ENCODE measurements around the gene SRSF1.
"Not testable (repeated sequence)": the region's sequence is repeated elsewhere in the genome, so short reads cannot be mapped to it uniquely, and the experiment has no call there.

Gene SRSF1

GRCh38 chr17:57984261-57984890, 22.7 kb downstream of the SRSF1 start:
- H3K4me3 ChIP-seq (ENCODE audit: low read depth, low read length), result no peak overlapping the region
- no peaks in the 10 kb centered on the region for H3K36me3 ChIP-seq (ENCODE audit: control insufficient read depth, insufficient read depth, low read length)
- H3K9me3 ChIP-seq (ENCODE audit: control insufficient read depth, insufficient read depth, low read length), result no peaks in the 10 kb centered on the region
- H3K27me3 ChIP-seq (ENCODE audit: control insufficient read depth, insufficient read depth, low read length), result no peaks in the 10 kb centered on the region
- no peak overlapping the region for H3K9ac ChIP-seq (ENCODE audit: low read depth, low read length)
- H3K4me1 ChIP-seq (ENCODE audit: control insufficient read depth, insufficient read depth, low read length), result no peaks in the 10 kb centered on the region

GRCh38 chr17:57983446-57983845, 23.6 kb downstream of the SRSF1 start:
- Histone ChIP-seq H3K9ac (ENCODE audit: low read depth, low read length) (no peak overlapping the region), H3K36me3 (ENCODE audit: control insufficient read depth, insufficient read depth, low read length) (no peaks in the 10 kb centered on the region), H3K4me1 (ENCODE audit: control insufficient read depth, insufficient read depth, low read length) (no peaks in the 10 kb centered on the region), H3K27me3 (ENCODE audit: control insufficient read depth, insufficient read depth, low read length) (no peaks in the 10 kb centered on the region), H3K4me3 (ENCODE audit: low read depth, low read length) (no peak overlapping the region), H3K9me3 (ENCODE audit: control insufficient read depth, insufficient read depth, low read length) (no peaks in the 10 kb centered on the region)

- no peaks in the 10 kb centered on the region for H3K27me3 ChIP-seq (ENCODE audit: control insufficient read depth, insufficient read depth, low read length)
- H3K4me3 ChIP-seq (ENCODE audit: low read depth, low read length), result no peak overlapping the region
- H3K9me3 ChIP-seq (ENCODE audit: control insufficient read depth, insufficient read depth, low read length), result no peaks in the 10 kb centered on the region
- no peak overlapping the region for H3K9ac ChIP-seq (ENCODE audit: low read depth, low read length)
- H3K36me3 ChIP-seq (ENCODE audit: control insufficient read depth, insufficient read depth, low read length), result peaks cover 4% of the 10 kb centered on the region
- no peaks in the 10 kb centered on the region for H3K4me1 ChIP-seq (ENCODE audit: control insufficient read depth, insufficient read depth, low read length)
Observed at GRCh38 chr17:57982452-57983170, 24.4 kb downstream of the SRSF1 start.

- H3K36me3 ChIP-seq (ENCODE audit: control insufficient read depth, insufficient read depth, low read length), result peaks cover 4% of the 10 kb centered on the region
- no peaks in the 10 kb centered on the region for H3K9me3 ChIP-seq (ENCODE audit: control insufficient read depth, insufficient read depth, low read length)
- no peaks in the 10 kb centered on the region for H3K27me3 ChIP-seq (ENCODE audit: control insufficient read depth, insufficient read depth, low read length)
- no peak overlapping the region for H3K4me3 ChIP-seq (ENCODE audit: low read depth, low read length)
- H3K4me1 ChIP-seq (ENCODE audit: control insufficient read depth, insufficient read depth, low read length), result no peaks in the 10 kb centered on the region
- no peak overlapping the region for H3K9ac ChIP-seq (ENCODE audit: low read depth, low read length)
Observed at GRCh38 chr17:57980522-57980921, 26.5 kb downstream of the SRSF1 start.

- no peaks in the 10 kb centered on the region for H3K4me1 ChIP-seq (ENCODE audit: control insufficient read depth, insufficient read depth, low read length)
- no peaks in the 10 kb centered on the region for H3K27me3 ChIP-seq (ENCODE audit: control insufficient read depth, insufficient read depth, low read length)
- H3K36me3 ChIP-seq (ENCODE audit: control insufficient read depth, insufficient read depth, low read length), result peaks cover 4% of the 10 kb centered on the region
- no peaks in the 10 kb centered on the region for H3K9me3 ChIP-seq (ENCODE audit: control insufficient read depth, insufficient read depth, low read length)
- no peak overlapping the region for H3K4me3 ChIP-seq (ENCODE audit: low read depth, low read length)
- H3K9ac ChIP-seq (ENCODE audit: low read depth, low read length), result no peak overlapping the region
Observed at GRCh38 chr17:57979076-57979475, 28.0 kb downstream of the SRSF1 start.

- Histone ChIP-seq H3K36me3 (ENCODE audit: control insufficient read depth, insufficient read depth, low read length) (peaks cover 4% of the 10 kb centered on the region), H3K4me3 (ENCODE audit: low read depth, low read length) (no peak overlapping the region), H3K9ac (ENCODE audit: low read depth, low read length) (no peak overlapping the region), H3K9me3 (ENCODE audit: control insufficient read depth, insufficient read depth, low read length) (no peaks in the 10 kb centered on the region), H3K27me3 (ENCODE audit: control insufficient read depth, insufficient read depth, low read length) (no peaks in the 10 kb centered on the region), H3K4me1 (ENCODE audit: control insufficient read depth, insufficient read depth, low read length) (no peaks in the 10 kb centered on the region)
Observed at GRCh38 chr17:57976594-57976993, 30.5 kb downstream of the SRSF1 start.

GRCh38 chr17:57975044-57975443, 32.0 kb downstream of the SRSF1 start:
- Histone ChIP-seq H3K9me3 (ENCODE audit: control insufficient read depth, insufficient read depth, low read length) (no peaks in the 10 kb centered on the region), H3K4me1 (ENCODE audit: control insufficient read depth, insufficient read depth, low read length) (no peaks in the 10 kb centered on the region), H3K36me3 (ENCODE audit: control insufficient read depth, insufficient read depth, low read length) (peaks cover 4% of the 10 kb centered on the region), H3K4me3 (ENCODE audit: low read depth, low read length) (no peak overlapping the region), H3K9ac (ENCODE audit: low read depth, low read length) (no peak overlapping the region), H3K27me3 (ENCODE audit: control insufficient read depth, insufficient read depth, low read length) (no peaks in the 10 kb centered on the region)

GRCh38 chr17:57974053-57974824, 32.8 kb downstream of the SRSF1 start:
- H3K9me3 ChIP-seq (ENCODE audit: control insufficient read depth, insufficient read depth, low read length); H3K27me3 ChIP-seq (ENCODE audit: control insufficient read depth, insufficient read depth, low read length); H3K36me3 ChIP-seq (ENCODE audit: control insufficient read depth, insufficient read depth, low read length); H3K4me1 ChIP-seq (ENCODE audit: control insufficient read depth, insufficient read depth, low read length); H3K4me3 ChIP-seq (ENCODE audit: low read depth, low read length); H3K9ac ChIP-seq (ENCODE audit: low read depth, low read length): not testable (repeated sequence)

GRCh38 chr17:57972151-57972550, 34.9 kb downstream of the SRSF1 start:
- no peaks in the 10 kb centered on the region for H3K36me3 ChIP-seq (ENCODE audit: control insufficient read depth, insufficient read depth, low read length)
- H3K9ac ChIP-seq (ENCODE audit: low read depth, low read length), result no peak overlapping the region
- no peak overlapping the region for H3K4me3 ChIP-seq (ENCODE audit: low read depth, low read length)
- H3K27me3 ChIP-seq (ENCODE audit: control insufficient read depth, insufficient read depth, low read length), result no peaks in the 10 kb centered on the region
- no peaks in the 10 kb centered on the region for H3K4me1 ChIP-seq (ENCODE audit: control insufficient read depth, insufficient read depth, low read length)
- H3K9me3 ChIP-seq (ENCODE audit: control insufficient read depth, insufficient read depth, low read length), result no peaks in the 10 kb centered on the region

- Histone ChIP-seq H3K9me3 (ENCODE audit: control insufficient read depth, insufficient read depth, low read length) (no peaks in the 10 kb centered on the region), H3K9ac (ENCODE audit: low read depth, low read length) (no peak overlapping the region), H3K36me3 (ENCODE audit: control insufficient read depth, insufficient read depth, low read length) (no peaks in the 10 kb centered on the region), H3K4me1 (ENCODE audit: control insufficient read depth, insufficient read depth, low read length) (no peaks in the 10 kb centered on the region), H3K27me3 (ENCODE audit: control insufficient read depth, insufficient read depth, low read length) (no peaks in the 10 kb centered on the region), H3K4me3 (ENCODE audit: low read depth, low read length) (no peak overlapping the region)
Observed at GRCh38 chr17:57971572-57971971, 35.5 kb downstream of the SRSF1 start.

- Histone ChIP-seq H3K27me3 (ENCODE audit: control insufficient read depth, insufficient read depth, low read length) (no peaks in the 10 kb centered on the region), H3K36me3 (ENCODE audit: control insufficient read depth, insufficient read depth, low read length) (no peaks in the 10 kb centered on the region), H3K9ac (ENCODE audit: low read depth, low read length) (no peak overlapping the region), H3K9me3 (ENCODE audit: control insufficient read depth, insufficient read depth, low read length) (no peaks in the 10 kb centered on the region), H3K4me3 (ENCODE audit: low read depth, low read length) (no peak overlapping the region), H3K4me1 (ENCODE audit: control insufficient read depth, insufficient read depth, low read length) (no peaks in the 10 kb centered on the region)
Observed at GRCh38 chr17:57970710-57971109, 36.3 kb downstream of the SRSF1 start.

- H3K4me1 ChIP-seq (ENCODE audit: control insufficient read depth, insufficient read depth, low read length), result no peaks in the 10 kb centered on the region
- H3K27me3 ChIP-seq (ENCODE audit: control insufficient read depth, insufficient read depth, low read length), result no peaks in the 10 kb centered on the region
- no peaks in the 10 kb centered on the region for H3K9me3 ChIP-seq (ENCODE audit: control insufficient read depth, insufficient read depth, low read length)
- no peaks in the 10 kb centered on the region for H3K36me3 ChIP-seq (ENCODE audit: control insufficient read depth, insufficient read depth, low read length)
- H3K4me3 ChIP-seq (ENCODE audit: low read depth, low read length), result no peak overlapping the region
- no peak overlapping the region for H3K9ac ChIP-seq (ENCODE audit: low read depth, low read length)
Observed at GRCh38 chr17:57968456-57968855, 38.6 kb downstream of the SRSF1 start.

All from iPS-15b (cell line).